HT1080 (cell line): ENCODE results near the gene GLIPR1. TPM values are rescaled to one million over a fixed set of nuclear protein-coding genes. Genes with fewer than 3 reads are reported as not detected.
"Not testable (repeated sequence)": the region's sequence is repeated elsewhere in the genome, so short reads cannot be mapped to it uniquely, and the experiment has no call there.

ENCODE experiments used
- DNase-seq: peaks from one replicate; pipeline ENCODE4 v3.0.0-alpha.2; 2015; ENCODE audit warnings: low read depth
- total RNA-seq: library from RNA; depleted of rRNA; stranded (reverse); fragments of >200 nt; shearing (Covaris generic); gene quantifications from 2 replicates; pipeline ENCODE4 v1.2.3, GENCODE V29; 2014

GLIPR1 gene
- total RNA-seq, 1 experiment from 2014 or later, result 123 TPM

DNA sequence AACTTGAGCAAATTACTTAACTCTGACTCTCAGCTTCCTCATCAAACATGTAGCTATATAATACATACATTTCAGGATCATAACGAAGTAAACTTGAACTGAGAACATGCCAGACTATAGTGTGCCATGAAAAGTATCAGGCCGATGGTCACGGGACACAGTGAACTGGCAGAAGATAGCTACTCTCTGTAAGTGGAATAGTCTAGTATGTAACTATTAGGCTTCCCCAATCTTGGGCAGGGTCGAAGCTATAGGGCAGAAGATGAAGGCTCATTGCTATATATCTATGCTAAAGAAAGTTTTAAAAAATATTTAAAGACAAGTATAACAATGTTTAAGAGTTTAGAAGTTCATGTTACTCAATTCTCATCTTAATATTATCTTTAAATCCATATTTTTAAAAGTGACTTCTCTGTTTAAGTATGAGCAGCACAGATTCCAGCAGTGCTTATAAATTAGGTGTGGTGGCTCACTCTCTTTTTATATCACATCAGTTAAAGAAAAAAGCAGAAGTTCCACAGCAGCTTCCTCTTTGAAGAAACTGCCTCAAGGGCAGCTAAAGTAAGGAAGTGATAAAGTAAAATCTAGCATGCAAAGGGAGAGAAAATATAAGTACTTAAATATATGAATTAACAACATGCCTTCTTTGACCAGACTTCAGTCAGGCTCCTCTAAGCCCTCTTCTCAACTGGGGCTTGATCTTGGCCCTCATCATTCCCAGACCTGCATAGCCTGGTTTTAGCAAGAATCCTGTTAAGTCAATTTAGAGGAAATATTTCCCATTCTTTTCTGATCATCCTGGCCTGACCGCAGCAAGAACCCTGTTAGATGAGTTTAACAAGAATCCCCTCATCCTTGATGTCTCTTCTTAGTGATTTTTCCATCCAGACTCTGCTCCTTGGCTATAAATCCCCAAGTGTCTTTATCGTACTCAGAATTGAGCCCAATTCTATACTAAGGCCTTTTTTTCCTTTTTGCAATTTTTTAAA, 8.4 kb upstream of the GLIPR1 start:
- no peak for DNase-seq

DNA sequence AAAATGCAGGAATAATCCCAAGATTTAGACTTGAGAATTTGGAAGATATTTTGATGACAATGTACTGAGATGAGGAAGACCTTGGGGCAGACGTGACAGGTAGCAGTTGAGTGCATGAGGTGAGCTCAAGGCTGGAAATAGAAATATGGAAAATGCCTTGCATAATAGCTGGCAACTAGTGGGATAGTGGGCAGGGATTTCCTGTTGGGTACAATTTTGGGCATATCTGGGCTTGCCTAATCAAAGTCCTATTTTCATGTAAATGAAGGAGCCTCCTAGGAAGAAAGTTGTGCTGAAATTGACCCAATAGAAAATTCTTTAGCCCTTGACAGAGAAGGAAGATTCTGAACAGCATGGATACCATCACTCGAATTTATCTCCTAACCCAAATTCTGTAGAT, 6.4 kb upstream of the GLIPR1 start:
- DNase-seq, result no peak

DNA sequence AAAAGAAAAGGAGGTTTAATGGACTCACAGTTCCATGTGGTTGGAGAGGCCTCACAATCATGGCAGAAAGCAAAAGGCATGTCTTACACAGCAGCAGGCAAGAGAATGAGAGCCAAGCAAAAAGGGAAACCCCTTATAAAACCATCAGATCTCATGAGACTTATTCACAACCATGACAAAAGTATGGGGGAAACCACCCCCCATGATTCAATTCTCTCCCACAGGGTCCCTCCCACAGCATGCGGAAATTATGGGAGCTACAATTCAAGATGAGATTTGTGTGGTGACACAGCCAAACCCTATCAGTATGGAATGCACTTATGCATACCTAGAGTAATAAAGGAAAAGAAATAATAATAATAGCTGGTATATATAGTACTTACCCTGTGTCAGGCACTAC, 4.5 kb upstream of the GLIPR1 start:
- no peak for DNase-seq

DNA sequence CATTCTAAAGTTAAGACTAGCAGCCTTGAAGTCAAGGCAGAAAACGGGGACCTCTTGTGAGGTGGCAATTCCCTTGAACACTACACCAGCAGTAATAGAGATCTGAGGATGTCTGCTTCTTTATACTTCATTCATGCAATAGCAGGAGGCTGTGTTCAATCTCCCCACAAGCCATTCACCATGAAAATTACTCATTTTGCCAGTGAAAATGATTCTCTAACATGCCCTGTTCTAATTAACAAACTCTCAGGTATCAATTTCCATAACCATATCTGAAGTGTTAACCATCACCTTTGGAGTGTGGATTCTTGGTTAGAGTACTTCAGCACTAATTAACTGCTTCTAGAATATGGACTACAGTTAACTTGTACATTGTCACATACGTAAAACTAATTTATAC, 3.4 kb upstream of the GLIPR1 start:
- no peak for DNase-seq

DNA sequence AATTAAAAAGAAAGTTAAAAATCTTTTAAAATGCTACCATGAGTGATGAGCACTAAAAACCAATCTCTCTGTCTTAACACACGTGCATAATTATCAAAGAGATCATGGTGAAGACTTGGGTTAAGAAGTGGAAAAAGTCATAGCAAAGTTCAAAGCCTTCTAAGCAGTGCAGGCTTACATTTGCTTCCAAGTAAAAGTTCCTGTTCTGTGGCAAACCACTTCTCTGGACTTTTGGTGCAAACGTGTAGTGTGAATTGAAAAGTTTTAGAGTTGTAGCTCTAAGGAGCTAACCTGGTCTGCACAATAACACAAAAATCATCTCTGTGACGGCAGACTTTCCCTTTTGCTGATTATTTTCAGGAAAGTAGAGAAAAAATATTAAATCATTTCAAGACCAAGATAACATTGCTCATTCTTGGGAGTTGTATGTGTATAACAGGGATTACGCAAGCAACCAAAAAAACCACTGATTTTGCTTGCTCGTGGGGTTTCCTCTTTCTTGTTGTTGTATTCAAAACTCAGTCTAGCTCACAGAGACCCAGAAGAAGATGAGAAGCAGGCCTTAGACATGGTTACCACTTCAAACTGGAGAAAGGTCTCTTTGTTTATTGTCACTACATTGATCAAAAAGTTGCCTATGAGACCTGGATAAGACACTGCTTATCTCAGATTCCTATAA, 2.3 kb upstream of the GLIPR1 start:
- peak; percentile 31 for DNase-seq

DNA sequence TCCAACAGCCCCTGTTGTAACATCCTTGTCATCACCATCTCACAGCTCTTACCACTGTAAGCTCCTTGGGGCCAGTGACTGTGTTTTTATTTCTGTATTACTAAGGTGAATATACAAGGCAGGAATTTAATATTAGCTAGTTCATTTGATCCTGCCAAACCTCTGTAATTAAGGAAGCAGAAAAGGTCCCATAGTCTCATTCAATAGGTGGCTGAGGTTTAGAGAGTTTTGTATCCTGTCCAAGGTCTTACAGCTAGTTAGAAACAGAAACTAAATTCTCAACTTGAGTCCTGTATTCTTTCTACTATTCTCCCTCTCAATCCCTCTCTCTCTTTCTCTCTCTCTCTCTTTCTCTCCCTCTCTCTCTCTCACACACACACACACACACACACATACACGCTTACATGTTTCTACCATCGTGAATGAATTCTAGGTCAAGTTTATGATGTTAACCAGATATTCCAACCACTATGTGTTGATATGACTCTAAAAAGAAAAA, 543 bp upstream of the GLIPR1 start:
- no peak for DNase-seq

DNA sequence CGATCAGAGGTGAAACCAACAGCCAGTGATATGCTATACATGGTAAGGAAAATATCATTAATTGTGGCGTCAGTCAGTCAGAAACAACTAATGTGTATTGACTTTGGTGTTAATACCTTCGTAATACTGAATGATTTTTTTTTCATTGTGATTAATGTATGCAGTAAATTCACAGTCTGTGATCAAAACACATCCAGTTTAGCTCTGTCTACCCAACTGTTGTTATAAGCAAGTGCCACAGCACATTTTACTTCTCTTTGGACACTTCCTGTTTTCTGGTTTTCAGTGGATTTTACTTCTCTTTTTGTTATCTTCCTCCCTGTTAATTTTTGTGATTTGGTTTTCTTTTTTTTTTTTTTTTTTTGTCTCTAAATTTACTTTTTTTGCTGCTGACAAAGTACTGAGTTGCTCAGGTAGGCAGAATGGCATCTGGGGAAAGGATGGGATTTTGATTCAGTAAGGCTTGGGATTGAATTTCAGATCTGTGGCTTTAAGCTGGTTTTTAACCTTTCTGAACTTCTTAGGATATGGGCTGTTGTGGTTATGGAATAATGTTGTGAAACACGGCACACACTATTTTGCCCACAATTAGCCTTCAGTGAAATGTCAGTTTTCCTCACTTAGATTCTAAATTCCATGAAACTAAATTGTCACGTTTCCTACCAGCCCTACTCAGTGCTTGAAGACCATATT, 604 bp downstream of the GLIPR1 start:
- peak; percentile 36 for DNase-seq

DNA sequence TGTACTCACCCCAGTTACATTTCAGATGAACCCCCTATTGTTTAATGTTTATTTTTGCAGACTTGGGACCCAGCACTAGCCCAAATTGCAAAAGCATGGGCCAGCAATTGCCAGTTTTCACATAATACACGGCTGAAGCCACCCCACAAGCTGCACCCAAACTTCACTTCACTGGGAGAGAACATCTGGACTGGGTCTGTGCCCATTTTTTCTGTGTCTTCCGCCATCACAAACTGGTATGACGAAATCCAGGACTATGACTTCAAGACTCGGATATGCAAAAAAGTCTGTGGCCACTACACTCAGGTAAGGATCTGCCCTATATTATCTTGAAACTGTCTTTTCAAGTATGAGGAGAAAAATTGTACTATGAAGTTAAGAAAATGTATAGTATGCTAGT, 1.2 kb downstream of the GLIPR1 start:
- peak; percentile 42 for DNase-seq

DNA sequence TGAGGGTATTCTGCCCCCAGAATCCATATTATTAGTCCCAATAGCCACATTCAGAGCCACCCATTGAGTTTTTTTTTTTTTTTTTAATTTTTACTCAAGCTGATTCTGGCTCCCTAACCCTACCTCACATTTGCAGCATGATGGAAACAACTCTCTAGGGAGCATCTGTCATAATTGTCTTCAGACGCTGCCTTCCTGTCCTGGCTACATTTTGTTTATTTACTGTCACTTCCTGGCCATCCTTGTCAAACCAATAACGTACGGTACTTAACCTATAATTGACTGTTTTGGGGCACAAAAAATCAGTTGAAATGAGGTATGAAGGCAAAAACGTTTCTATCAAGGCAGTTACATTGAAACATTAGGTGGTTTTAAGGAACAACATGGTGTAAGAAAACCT, 2.1 kb downstream of the GLIPR1 start:
- DNase-seq, result no peak

DNA sequence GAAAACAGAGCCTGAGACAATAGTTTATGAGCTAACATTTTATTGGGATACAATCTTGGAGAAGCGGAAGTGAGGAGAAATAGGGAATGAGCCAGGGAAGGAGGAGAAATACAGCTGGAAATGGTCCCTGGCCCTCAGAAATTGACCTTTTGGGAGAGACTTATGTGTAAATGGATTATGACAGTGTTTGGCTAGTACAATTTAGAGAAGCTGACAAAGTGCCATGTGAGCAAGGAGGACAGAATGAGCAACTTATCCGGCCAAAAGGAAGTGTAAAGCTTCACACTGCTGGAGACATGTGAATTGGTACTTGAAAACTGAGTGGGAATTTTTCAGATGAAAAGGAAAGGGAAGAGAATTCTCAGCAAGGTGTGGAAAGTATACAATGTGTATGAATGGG, 2.9 kb downstream of the GLIPR1 start:
- DNase-seq, result no peak

DNA sequence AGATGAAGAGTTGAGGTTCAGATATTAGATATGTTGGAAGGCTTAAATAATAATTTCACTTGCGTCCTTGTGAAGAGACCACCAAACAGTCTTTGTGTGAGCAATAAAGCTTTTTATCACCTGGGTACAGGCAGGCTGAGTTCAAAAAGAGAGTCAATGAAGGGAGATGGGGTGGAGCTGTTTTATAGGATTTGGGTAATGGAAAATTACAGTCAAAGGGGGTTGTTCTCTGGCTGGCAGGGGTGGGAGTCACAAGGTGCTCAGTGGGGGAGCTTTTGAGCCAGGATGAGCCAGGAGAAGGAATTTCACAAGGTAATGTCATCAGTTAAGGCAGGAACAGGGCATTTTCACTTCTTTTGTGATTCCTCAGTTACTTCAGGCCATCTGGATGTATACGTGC, 3.9 kb downstream of the GLIPR1 start:
- DNase-seq, result not testable (repeated sequence)

DNA sequence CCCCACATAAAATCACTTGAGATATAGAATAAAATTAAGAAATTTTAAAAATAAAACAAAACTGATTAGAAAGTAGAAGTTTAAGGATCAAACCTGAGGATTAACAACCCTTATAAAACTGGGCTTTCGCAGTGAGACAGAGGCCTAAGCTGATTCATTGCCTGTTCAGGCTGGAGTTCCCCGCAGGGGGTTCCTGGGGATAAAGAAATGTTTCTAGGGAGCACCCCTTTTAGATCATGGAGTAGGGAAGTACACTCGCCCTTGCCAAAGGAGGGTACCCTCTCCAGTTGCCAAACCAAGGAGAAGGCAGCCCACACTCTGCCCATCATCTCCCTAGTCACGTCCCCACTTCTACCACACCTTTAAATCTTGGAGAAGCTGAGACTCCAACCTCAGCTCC, 6.8 kb downstream of the GLIPR1 start:
- DNase-seq, result no peak

DNA sequence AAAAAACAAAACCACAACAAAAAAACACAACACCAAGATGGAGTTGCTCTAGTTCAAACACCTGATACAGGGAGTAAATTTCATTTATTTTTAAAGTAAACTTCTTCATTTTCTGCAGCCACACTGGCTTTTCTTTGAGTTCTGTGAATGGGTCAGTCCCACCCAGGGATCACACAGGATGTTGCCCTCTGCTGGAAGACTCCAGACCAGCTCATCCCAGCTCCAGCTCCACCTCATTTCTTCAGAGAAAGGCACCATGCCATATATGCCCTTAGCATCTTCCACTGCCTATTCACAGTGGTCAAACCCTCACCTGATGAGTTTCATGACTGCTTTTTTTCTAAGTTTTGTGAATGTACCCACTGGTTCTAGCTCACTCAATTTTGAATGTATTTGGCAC, 8.0 kb downstream of the GLIPR1 start:
- peak; percentile 54 for DNase-seq

DNA sequence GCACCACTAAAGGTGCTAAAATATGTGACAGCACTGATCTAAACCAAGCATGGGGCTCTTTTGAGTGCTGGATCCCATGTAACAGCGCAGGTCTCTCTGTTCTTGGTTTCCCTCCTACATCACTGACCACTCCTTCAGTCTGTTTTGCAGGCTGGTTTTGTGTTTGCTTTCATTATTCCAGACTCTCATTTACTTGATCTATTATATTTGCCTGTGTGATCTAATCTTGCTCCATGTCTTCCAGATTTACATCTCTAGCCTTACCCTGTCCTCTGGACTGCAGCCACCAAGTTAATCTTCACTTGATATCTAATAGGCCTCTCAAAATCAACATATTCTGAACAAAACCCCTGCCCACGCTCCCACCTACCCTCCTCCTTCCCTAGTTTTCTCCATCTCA, 8.6 kb downstream of the GLIPR1 start:
- no peak for DNase-seq

DNA sequence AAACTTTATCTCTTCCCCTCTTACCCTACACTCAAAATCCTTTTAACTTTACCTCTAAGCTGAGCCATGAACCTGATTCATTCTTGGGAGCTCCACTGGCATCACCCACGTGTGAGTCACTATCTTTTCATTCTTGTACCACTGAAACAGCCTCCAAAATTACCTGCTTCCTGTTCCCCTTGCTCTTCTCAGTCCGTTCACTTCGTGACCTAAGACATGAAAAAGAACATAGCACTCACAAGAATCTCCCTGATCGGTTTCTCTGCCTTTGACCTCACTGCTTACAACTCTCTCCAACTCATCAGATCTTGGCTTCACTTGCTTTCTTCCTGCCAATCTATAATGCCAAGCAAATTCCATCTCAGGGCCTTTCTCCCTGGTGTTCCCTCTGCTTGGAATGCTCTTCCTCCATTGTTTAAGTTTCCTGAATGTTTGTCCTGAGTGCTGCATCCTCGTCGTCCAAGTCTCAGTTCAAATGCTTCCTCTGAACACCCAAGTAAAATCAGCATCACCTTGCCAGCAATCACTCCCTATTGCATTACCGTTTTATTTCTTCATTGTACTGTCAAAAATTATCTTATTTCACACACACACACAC, 9.2 kb downstream of the GLIPR1 start:
- peak; percentile 87 for DNase-seq

DNA sequence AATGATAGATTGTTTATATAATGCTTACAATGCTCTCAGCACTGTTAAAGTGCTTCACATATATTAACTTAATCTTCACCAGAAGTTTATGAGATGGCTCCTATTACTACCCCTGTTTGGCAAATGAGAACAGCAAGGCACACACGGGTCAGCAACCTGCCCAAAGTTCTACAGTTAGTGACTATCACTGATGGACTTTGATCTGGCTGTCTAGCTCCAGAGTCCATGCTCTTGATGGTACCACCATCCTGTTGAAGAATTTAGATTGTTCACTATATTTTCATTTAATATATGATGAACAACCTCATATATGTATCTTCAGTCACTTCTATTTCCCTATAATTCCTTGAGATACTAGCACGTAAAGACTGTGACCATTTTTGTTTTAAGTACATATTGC, 10.6 kb downstream of the GLIPR1 start:
- no peak for DNase-seq

DNA sequence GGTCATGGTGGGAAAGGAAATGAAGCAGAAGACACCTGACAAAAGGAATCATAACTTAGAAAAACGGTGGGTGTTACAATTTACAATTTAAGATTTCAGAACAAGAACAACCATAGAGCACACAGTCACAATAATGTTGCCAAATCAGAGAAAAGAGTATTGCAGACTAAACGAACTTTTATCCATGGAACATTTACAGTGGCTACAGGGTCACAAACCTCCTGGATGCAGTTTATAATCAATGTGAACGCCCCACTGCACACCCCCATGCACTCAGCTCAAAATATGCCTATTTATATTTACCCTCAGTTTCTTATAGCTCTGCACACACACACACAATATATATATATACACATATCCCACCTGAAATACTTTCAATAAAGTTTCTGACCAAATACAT, 22.9 kb downstream of the GLIPR1 start:
- no peak for DNase-seq

DNA sequence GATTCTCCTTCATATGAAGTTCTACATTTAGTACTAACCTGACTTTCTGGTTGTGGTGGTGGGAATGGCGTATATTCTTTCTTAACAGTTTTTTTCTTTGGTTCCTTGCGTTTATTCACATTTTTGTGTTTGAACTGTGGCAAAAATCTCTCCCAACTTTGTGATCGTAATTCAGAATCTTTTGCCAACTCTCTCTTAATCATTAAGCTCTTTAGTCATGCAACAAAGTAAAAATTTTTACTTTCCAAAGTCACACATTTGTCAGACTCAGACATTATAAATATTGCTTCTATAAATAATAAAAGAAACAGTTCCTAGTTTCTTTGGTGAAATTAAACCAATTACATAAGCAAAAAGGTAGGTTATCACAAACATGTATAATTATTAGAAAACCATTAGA, 23.3 kb downstream of the GLIPR1 start:
- no peak for DNase-seq

DNA sequence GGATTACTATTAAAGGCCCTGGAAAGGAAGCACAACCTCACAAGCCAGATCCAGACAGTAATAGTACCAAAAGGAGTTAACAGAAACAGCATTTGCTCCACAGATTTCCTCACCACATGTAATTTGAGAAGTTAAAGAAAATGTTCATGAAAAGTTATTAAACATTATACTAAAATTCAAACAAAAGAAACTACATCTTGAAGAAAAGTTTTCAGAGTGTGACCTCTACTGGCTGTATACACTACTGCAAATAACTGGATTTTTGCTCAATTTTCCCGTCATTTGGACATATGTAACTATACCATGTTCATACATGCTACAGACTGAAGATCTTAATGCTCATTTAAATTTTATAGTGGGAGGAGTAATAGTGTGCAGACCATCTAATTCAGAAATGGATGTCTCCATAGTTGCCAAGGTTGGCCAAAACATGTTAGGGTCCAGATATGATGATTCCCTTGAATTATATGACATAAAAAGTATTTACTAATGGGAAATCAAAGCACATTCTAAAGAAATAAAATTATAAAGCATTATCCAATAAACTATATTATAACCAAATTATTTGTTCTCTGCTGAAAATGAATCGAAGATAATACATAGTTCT, 25.3 kb downstream of the GLIPR1 start:
- no peak for DNase-seq

DNA sequence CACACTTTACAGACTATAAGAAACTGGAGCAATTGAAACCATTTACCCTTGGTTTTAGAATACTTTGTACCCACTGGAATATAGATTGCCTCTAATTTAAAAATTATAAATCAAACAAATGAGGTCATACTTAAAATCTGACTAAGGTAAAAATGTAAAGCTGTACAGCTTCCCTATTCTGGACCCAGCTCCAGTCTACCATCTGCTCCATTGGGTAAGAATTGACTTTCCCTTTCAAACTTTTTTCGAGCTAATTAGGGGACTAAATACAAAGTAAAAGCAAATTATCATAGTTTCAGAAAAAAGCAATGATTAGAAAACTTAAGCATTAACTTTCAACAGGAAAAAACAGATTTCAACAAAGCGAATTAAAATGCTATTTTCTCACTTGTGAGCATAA, 26.5 kb downstream of the GLIPR1 start:
- DNase-seq, result no peak

DNA sequence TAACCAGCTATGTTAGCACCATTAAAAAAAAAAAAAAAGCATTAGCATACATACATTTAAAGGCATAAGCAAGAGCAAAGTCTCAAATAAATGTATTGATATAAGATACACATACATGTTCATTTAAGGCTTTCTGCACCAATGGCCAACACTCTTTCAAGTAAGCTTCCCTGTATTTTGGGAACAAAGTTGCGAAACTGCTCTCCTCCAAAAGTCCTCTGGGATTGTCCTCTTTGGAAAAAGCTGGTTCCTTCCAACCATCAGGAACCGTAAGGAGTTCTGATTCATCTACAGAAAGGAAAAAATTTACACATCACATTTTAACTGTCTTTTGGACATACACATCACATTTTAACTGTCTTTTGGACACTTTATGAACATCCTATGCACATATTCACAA, 27.6 kb downstream of the GLIPR1 start:
- DNase-seq, result no peak
